Measurements from ENCODE around the gene RYR2.

- TF ChIP-seq CTCF (IDR thresholded peaks at IDR 0.05), result no peak
- TF ChIP-seq POLR2A (IDR thresholded peaks at IDR 0.05), result no peak
These were observed 835.6 kb downstream of the RYR2 start for GRCh38 chr1:237877631-237878030.
